ENCODE measurements around the gene PTCH1.

The PTCH1 gene

DNA sequence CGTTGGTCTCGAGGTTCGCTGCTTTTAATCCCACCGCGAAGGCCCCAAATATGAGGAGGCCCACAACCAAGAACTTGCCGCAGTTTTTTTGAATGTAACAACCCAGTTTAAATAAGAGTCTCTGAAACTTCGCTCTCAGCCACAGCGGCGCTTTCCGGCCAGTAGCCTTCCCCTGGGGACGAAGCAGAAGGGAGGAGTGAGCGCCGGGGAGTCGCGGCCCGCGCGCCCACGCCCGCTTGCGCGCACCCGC lies 10.4 kb downstream of the PTCH1 start:
- Histone ChIP-seq H3K27ac (ENCODE audit: low read depth, low read length, severe bottlenecking) (peak overlapping the region; percentile 89), H3K4me3 (ENCODE audit: extremely low read depth, insufficient read depth, low read length, poor library complexity, severe bottlenecking) (peak overlapping the region; percentile 81), H3K9me3 (ENCODE audit: control insufficient read depth, low read length) (no peaks in the 10 kb centered on the region), H3K36me3 (ENCODE audit: control insufficient read depth, insufficient read depth, low read length) (peaks cover 19% of the 10 kb centered on the region), H3K4me1 (ENCODE audit: control insufficient read depth, insufficient read depth, low read length, poor library complexity, severe bottlenecking) (peaks cover 17% of the 10 kb centered on the region)
- 0% methylated on average over 18 to 22 of the region's 23 CpGs for WGBS, 2 experiments (ENCODE audit: insufficient coverage in 2 of 2)

DNA sequence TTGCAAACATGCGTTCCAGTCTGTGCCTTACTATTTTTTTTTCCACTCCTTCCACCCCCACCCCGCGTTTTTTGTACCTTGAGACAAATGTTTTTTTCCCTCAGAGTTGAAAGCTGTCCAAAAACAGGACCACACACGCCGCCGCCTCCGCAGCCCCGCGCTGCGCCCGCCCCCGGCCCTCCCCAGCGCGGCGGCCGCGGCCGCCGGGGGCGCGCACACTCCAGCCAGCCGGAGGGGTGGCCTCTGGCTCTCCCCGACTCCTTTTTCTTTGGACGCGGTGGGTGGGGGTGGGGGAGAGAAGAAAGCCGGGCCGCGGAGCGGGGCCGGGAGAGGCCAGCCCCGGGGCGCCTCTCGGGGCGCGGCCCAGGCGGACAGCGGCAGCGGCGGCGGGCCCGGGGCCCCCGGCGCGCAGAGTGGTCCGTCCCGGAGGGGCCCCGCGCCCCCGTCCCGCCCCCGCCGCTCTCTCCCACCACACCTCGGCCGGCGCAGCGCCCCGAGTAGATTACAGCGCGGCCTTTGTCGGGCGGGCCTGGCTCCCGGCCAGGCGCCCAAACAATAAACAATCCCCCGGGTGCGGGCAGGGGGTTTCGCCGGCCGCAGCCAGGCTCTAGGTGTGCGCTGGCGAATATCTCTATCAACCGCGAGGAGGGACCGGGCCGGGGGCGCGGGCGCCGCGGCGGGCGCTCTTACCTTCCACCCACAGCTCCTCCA lies 10.9 kb downstream of the PTCH1 start:
- 0 to 1% methylated on average over 34 to 43 of the region's 81 CpGs for WGBS, 2 experiments (ENCODE audit: insufficient coverage in 2 of 2)
- H3K27ac ChIP-seq (ENCODE audit: low read depth, low read length, severe bottlenecking), result peak overlapping the region; percentile 89
- H3K36me3 ChIP-seq (ENCODE audit: control insufficient read depth, insufficient read depth, low read length), result peaks cover 23% of the 10 kb centered on the region
- H3K4me3 ChIP-seq (ENCODE audit: extremely low read depth, insufficient read depth, low read length, poor library complexity, severe bottlenecking), result peak overlapping the region; percentile 81
- no peaks in the 10 kb centered on the region for H3K9me3 ChIP-seq (ENCODE audit: control insufficient read depth, low read length)
- peaks cover 17% of the 10 kb centered on the region for H3K4me1 ChIP-seq (ENCODE audit: control insufficient read depth, insufficient read depth, low read length, poor library complexity, severe bottlenecking)

DNA sequence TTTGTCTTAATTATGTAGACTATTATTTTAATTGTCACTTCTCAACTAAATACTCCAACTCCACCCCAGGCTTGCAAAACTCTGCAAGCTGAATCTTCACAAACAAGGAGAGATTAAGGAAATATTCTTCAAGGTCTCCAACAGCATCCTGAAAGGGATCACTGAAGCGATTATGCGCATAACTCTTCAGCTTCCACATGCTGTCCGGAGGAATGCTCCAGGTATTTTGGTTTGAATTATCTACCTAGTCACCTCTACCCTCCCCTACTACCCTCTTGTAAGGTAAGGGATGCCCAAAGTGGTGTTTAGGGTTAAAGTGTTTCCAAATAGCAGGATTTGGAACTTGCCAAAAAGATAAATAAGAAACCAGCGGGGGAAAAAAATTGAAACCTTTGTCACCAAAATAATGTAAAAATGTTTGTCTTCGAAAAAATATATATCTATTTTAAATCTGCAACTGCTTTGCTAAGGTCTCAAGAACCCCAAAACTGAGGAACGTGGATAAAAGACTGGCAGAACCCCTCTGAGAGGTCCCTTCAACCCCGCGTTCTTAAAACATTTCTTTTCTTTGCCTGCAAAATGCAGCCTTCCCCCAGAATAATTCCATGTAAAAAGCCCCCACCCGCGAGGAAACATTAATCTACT lies 11.6 kb downstream of the PTCH1 start:
- Histone ChIP-seq H3K4me1 (ENCODE audit: control insufficient read depth, insufficient read depth, low read length, poor library complexity, severe bottlenecking) (peaks cover 17% of the 10 kb centered on the region), H3K4me3 (ENCODE audit: extremely low read depth, insufficient read depth, low read length, poor library complexity, severe bottlenecking) (peak overlapping the region; percentile 81), H3K27ac (ENCODE audit: low read depth, low read length, severe bottlenecking) (peak overlapping the region; percentile 23), H3K36me3 (ENCODE audit: control insufficient read depth, insufficient read depth, low read length) (peaks cover 30% of the 10 kb centered on the region), H3K9me3 (ENCODE audit: control insufficient read depth, low read length) (no peaks in the 10 kb centered on the region)
- 3 to 33% methylated on average over 3 to 4 of the region's 10 CpGs for WGBS, 2 experiments (ENCODE audit: insufficient coverage in 2 of 2)

DNA sequence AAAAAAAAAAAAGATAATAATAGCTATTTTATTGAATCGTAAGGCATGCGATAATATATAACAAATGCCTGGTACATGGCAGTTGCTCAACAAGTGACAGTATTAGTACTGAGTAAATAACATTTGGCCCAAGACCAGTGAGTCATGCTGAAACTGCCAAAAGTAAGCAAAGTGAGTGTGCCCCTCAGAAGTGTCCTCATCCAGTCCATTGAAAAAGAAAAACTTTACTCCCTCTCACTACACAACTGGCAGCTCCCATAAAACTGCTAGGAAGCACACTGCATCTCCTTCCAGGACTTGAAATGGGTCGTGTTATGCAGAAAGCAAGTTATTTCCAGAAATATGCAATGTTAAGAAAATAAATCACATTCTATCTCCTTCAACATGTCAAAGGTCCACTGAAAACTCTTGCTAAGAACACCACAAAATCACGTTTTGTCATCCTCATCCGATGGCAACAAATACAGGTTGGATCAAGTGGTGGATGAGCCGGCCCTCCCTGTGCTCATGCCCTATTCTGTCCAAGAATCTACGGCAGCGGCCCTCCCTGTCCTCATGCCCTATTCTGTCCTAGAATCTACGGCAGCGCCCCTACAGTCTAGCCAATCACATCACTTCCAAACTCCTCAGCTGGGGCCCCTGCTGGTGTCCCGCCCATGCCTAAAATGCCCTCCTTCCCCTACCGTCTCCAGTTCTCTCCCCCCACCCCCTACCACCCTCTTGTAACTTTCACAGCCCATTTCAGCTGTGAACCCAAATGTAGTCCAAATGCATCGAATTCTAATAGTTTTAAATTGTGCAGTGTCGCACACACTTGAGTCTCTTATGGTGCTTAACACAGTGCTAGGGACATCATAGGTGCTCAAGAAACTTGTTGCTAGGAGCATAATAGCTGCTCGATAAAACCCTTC lies 12.5 kb downstream of the PTCH1 start:
- H3K4me1 ChIP-seq (ENCODE audit: control insufficient read depth, insufficient read depth, low read length, poor library complexity, severe bottlenecking), result peaks cover 26% of the 10 kb centered on the region
- 17 to 42% methylated on average over 11 of the region's 15 CpGs for WGBS, 2 experiments (ENCODE audit: insufficient coverage in 2 of 2)
- no peaks in the 10 kb centered on the region for H3K9me3 ChIP-seq (ENCODE audit: control insufficient read depth, low read length)
- peak overlapping the region; percentile 81 for H3K4me3 ChIP-seq (ENCODE audit: extremely low read depth, insufficient read depth, low read length, poor library complexity, severe bottlenecking)
- H3K36me3 ChIP-seq (ENCODE audit: control insufficient read depth, insufficient read depth, low read length), result peaks cover 30% of the 10 kb centered on the region
- peak overlapping the region; percentile 29 for H3K27ac ChIP-seq (ENCODE audit: low read depth, low read length, severe bottlenecking)

DNA sequence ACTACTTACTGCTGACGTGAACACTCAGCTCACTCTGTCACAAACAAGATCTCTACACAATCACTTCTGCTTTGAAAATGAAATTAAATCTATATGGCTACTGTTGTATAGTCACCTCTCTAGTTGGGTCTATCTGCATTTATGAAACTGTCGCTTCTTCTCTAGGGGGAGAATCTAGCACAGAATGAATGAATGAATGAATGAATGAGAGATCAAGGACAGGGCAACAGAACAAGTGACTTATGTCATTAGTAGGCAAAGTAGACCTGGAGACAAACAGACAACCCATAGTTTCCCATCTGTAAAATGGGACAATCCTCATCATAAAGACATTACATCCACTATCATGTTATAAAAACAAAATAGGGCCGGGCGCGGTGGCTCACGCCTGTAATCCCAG lies 13.4 kb downstream of the PTCH1 start:
- Histone ChIP-seq H3K27ac (ENCODE audit: low read depth, low read length, severe bottlenecking) (no peak overlapping the region), H3K9me3 (ENCODE audit: control insufficient read depth, low read length) (no peaks in the 10 kb centered on the region), H3K36me3 (ENCODE audit: control insufficient read depth, insufficient read depth, low read length) (peaks cover 38% of the 10 kb centered on the region), H3K4me1 (ENCODE audit: control insufficient read depth, insufficient read depth, low read length, poor library complexity, severe bottlenecking) (peaks cover 36% of the 10 kb centered on the region), H3K4me3 (ENCODE audit: extremely low read depth, insufficient read depth, low read length, poor library complexity, severe bottlenecking) (no peak overlapping the region)
- no CpG with 5 or more reads among the region's 6 CpGs for WGBS, 2 experiments (ENCODE audit: insufficient coverage in 2 of 2)

DNA sequence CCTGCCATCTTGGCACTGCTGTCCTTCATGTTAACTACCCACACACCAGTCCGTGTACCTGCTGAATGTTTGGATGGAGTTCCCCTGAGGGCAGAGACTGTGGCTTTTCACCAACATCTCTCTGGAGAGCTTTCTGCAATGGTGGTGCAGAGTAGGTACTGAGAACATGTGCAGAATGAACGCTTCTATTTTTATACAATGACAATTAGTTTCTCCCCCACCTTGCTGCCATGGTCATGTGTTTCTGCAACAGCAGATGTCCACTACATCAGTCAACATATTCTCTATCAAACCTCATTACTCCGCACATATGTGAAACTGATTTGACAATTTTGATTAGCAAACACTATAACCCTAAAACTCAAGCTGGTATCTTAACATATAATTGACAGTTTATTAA lies 14.5 kb downstream of the PTCH1 start:
- peaks cover 47% of the 10 kb centered on the region for H3K4me1 ChIP-seq (ENCODE audit: control insufficient read depth, insufficient read depth, low read length, poor library complexity, severe bottlenecking)
- H3K36me3 ChIP-seq (ENCODE audit: control insufficient read depth, insufficient read depth, low read length), result peaks cover 38% of the 10 kb centered on the region
- H3K27ac ChIP-seq (ENCODE audit: low read depth, low read length, severe bottlenecking), result no peak overlapping the region
- WGBS, 2 experiments (ENCODE audit: insufficient coverage in 2 of 2), result 86 to 100% methylated on average over 1 to 2 of the region's 3 CpGs
- no peaks in the 10 kb centered on the region for H3K9me3 ChIP-seq (ENCODE audit: control insufficient read depth, low read length)
- no peak overlapping the region for H3K4me3 ChIP-seq (ENCODE audit: extremely low read depth, insufficient read depth, low read length, poor library complexity, severe bottlenecking)

DNA sequence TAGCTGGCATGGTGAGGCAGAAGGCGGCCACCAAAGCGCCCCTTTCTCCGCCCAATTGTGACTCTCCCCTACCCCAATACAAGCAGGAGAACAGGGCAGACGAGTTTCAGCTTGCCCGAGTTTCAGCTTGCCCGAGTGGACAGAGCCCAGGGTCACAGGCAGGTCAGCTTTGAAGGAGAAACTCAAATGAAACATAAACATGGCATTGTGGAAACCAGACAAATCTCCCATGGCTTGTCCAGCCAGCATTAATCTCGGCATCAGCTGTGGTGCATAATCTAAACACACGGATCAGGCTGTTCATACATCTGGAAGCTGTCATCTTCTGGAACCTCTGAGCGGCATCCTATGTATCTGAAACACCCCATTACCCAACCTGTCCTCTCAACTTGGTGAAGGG lies 16.9 kb downstream of the PTCH1 start:
- Histone ChIP-seq H3K4me3 (ENCODE audit: extremely low read depth, insufficient read depth, low read length, poor library complexity, severe bottlenecking) (no peak overlapping the region), H3K27ac (ENCODE audit: low read depth, low read length, severe bottlenecking) (no peak overlapping the region), H3K4me1 (ENCODE audit: control insufficient read depth, insufficient read depth, low read length, poor library complexity, severe bottlenecking) (peaks cover 64% of the 10 kb centered on the region), H3K36me3 (ENCODE audit: control insufficient read depth, insufficient read depth, low read length) (peaks cover 38% of the 10 kb centered on the region), H3K9me3 (ENCODE audit: control insufficient read depth, low read length) (no peaks in the 10 kb centered on the region)
- 85 to 88% methylated on average over 6 to 9 of the region's 9 CpGs for WGBS, 2 experiments (ENCODE audit: insufficient coverage in 2 of 2)

DNA sequence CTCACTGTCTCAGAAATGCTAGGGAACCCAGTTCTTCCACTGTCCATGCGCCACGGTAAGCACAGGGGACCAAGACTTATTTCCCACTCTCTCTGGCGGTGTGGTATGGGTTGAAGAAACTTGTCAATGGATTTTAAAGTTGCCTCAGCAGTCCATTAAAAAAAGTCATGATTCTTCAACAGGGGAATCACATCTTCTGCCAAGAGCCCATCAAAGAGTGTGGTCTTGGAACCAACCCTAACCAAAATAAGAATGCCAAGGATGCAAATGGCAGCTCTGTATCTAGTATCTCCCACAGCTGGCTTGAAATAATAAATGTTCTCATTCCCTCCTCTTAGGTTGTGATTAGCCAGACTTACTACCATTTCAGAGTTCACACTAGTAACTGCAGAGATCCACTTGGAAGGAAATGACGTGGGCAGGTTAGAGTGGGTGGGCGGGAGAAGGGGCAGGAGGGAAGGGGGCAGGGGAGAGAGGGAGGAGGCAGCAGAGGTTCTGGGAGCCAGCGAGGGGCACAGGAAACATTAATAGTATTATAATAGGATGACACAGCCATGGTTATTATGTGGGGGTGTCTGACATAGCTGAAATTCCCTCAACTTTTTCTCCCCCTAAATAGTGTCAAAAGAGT lies 17.6 kb downstream of the PTCH1 start:
- WGBS, 2 experiments (ENCODE audit: insufficient coverage in 2 of 2), result 87 to 95% methylated on average over 2 to 4 of the region's 6 CpGs
- Histone ChIP-seq H3K9me3 (ENCODE audit: control insufficient read depth, low read length) (no peaks in the 10 kb centered on the region), H3K4me3 (ENCODE audit: extremely low read depth, insufficient read depth, low read length, poor library complexity, severe bottlenecking) (no peak overlapping the region), H3K4me1 (ENCODE audit: control insufficient read depth, insufficient read depth, low read length, poor library complexity, severe bottlenecking) (peaks cover 63% of the 10 kb centered on the region), H3K36me3 (ENCODE audit: control insufficient read depth, insufficient read depth, low read length) (peaks cover 44% of the 10 kb centered on the region), H3K27ac (ENCODE audit: low read depth, low read length, severe bottlenecking) (no peak overlapping the region)

DNA sequence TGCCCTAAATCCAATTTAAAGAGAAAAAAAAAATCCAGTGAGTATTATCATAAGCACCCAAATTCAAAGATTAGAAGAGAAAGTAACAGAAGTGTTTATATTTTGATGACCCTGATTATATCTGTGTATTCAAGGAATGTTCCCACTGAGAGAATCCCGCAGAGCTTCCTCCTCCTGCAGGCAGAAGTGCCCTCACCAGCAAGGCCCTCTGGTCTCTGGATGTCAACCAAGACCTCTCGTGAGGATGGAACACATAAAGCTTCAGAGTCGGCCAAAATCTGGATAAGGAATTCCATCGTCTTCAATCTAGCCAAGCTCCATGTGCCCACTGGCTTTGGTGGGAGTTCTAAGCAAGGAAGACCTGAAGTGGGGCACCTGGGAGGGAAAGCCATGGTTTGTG lies 18.1 kb downstream of the PTCH1 start:
- 91 to 100% methylated on average over 4 of the region's 4 CpGs for WGBS, 2 experiments (ENCODE audit: insufficient coverage in 2 of 2)
- H3K9me3 ChIP-seq (ENCODE audit: control insufficient read depth, low read length), result no peaks in the 10 kb centered on the region
- no peak overlapping the region for H3K4me3 ChIP-seq (ENCODE audit: extremely low read depth, insufficient read depth, low read length, poor library complexity, severe bottlenecking)
- no peak overlapping the region for H3K27ac ChIP-seq (ENCODE audit: low read depth, low read length, severe bottlenecking)
- peaks cover 49% of the 10 kb centered on the region for H3K36me3 ChIP-seq (ENCODE audit: control insufficient read depth, insufficient read depth, low read length)
- H3K4me1 ChIP-seq (ENCODE audit: control insufficient read depth, insufficient read depth, low read length, poor library complexity, severe bottlenecking), result peaks cover 62% of the 10 kb centered on the region

DNA sequence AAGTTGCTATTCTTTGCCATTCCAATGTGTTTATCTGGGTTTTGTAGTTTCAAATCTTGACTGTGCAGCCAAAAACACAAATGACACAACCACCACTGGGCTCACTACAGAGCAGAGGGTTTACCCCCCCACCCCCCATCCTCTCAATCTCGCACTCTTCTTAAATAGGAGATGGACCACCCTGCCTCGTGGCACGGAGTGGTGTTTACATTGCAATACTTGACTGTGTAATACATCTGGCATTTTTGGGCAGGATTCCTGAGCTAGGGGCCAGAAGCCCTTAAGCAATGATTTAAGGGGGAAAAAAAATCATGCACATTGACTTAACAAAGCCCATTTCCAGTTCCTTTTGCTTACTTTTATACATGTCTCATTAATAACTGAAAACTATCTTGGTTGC lies 19.0 kb downstream of the PTCH1 start:
- H3K4me1 ChIP-seq (ENCODE audit: control insufficient read depth, insufficient read depth, low read length, poor library complexity, severe bottlenecking), result peaks cover 56% of the 10 kb centered on the region
- no peak overlapping the region for H3K27ac ChIP-seq (ENCODE audit: low read depth, low read length, severe bottlenecking)

More for the DNA sequence above, 19.0 kb downstream of the PTCH1 start:
- Histone ChIP-seq H3K9me3 (ENCODE audit: control insufficient read depth, low read length) (no peaks in the 10 kb centered on the region), H3K4me3 (ENCODE audit: extremely low read depth, insufficient read depth, low read length, poor library complexity, severe bottlenecking) (no peak overlapping the region), H3K36me3 (ENCODE audit: control insufficient read depth, insufficient read depth, low read length) (peaks cover 50% of the 10 kb centered on the region)
- no CpG with 5 or more reads among the region's 3 CpGs for WGBS, 2 experiments (ENCODE audit: insufficient coverage in 2 of 2)
